GM21423 (cell line): ENCODE data around the gene OSCP1.
"Not testable (repeated sequence)": the region's sequence is repeated elsewhere in the genome, so short reads cannot be mapped to it uniquely, and the experiment has no call there.

ENCODE experiments used
- ATAC-seq: cut with Tn5 transposase; IDR thresholded peaks from one replicate; pipeline ENCODE4 v1.9.1; 2021; ENCODE audit warnings: mild to moderate bottlenecking, moderate library complexity; ENCODE audit not compliant: unreplicated experiment

Gene OSCP1, protein sequence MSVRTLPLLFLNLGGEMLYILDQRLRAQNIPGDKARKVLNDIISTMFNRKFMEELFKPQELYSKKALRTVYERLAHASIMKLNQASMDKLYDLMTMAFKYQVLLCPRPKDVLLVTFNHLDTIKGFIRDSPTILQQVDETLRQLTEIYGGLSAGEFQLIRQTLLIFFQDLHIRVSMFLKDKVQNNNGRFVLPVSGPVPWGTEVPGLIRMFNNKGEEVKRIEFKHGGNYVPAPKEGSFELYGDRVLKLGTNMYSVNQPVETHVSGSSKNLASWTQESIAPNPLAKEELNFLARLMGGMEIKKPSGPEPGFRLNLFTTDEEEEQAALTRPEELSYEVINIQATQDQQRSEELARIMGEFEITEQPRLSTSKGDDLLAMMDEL

DNA sequence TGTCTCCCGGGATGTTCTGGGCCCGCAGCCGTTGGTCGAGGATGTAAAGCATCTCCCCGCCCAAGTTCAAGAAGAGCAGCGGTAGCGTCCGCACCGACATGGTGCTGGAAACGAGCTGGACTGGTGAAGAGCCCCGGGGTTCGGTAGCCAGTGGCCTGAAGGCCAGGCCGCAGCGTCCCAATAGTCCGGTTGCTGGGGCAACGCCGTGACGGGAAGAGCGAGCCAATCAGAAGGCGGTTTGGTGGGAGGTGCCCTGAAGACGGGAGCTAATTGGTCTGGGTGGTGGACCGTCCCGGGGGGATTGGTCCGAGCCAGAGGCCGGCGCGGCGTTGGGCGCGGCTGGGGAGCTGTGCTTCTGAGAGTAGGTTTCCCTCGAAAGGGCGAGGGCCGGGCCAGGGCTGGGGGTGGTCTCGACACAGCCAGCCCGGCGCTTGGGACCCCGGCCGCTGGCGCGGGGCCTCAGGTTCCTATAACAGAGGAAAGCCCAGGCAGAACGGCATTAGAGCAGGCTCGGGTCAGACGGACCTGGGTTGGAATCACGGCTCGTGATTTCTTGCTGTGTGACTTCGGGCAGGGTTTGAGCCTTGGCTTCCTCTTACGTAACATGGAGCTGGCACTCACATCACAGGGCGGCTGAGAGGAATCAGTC is at the start of gene OSCP1:
OSCP1 (minus strand) TSS at position 182 of the 649 bp plus-strand sequence; CDS start at position 100, 82 bp downstream.
- peak; percentile 97 for ATAC-seq

DNA sequence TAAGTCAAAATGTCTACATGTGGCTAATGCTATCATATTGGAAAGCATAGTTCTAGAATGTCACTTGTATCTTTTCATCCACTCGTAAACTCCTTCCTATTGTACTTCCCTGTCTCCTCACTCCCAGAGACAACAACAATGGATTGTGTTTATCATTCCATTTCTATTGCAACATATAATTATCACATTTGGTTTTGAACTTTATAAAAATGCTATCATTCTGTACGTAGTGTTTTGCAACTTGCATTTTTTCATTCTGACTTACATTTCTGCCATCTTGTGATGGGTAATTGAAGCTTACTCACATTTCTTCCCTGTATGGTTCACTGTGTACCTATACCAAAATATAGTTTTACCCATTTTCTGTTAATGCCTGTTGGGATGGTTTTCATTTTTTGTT is 47.0 kb upstream of the OSCP1 start:
- no peak for ATAC-seq

- no peak for ATAC-seq
These were observed 44.7 kb upstream of the OSCP1 start for GRCh38 chr1:36494971-36495370.

GRCh38 chr1:36493524-36493923 is 43.3 kb upstream of the OSCP1 start:
- ATAC-seq: no peak

DNA sequence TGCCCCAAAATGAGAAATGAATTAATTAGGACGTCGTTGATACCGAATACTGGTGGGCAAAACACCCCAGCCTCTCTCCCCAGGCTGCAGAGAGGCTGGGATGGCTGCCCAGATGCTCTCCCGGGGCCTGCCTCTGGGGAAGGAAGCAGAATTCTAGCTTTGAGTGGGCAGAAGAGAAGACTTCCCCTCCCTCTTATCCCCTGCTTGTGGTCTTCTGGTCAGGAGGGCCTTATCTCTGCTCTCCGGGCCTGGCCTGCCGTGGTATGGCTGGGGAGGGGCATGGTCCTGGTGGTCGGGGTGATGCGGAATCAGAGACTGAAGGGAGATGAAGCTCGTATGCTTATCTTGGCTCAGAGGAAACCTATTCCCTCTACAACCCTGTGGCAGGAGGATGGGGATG is 42.2 kb upstream of the OSCP1 start:
- ATAC-seq: no peak

DNA sequence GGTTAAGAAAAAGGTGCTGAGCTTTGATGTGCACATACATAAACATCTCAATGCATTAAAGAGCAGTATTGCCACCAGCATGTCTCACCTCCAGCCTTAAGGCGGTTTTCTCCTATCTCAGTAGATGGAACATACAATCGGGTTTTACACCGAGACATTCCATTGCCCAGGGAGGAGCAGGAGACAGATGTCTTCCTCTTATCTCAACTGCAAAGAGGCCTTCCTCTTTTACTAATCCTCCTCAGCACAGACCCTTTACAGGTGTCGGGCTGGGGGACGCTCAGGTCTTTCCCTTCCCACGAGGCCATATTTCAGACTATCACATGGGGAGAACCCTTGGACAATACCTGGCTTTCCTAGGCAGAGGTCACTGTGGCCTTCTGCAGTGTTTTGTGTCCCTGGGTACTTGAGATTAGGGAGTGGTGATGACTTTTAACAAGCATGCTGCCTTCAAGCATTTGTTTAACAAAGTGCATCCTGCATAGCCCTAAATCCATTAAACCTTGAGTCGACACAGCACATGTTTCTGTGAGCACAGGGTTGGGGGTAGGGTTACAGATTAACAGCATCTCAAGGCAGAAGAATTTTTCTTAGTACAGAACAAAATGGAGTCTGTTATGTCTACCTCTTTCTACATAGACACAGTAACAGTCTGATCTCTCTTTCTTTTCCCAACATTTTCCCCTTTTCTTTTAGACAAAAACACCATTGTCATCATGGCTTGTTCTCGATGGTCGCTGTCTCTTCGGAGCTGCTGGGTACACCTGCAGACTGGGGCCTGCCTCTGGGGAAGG is 39.2 kb upstream of the OSCP1 start:
- ATAC-seq: not testable (repeated sequence)

DNA sequence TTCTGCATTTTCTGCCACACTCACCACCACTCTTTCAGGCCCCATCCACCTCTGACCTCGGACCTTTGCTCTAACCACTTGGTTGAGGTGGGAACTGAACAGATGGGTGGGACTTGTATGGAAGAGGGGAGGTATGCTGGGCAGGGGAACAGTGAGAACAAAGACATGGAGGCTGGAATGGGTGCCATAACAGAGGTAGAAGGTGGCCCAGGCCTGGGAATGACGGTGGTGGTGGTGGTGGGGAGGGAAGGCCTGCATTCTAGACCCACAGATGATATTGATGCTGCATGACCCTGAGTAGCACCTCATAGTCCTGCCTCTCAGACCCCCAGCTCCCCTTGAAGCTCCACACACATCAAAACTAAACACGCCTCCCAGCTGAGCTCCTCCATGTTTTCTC is 37.7 kb upstream of the OSCP1 start:
- ATAC-seq: no peak

- ATAC-seq: not testable (repeated sequence)
These were observed 37.1 kb upstream of the OSCP1 start for GRCh38 chr1:36487336-36487725.

- no peak for ATAC-seq
These were observed 36.4 kb upstream of the OSCP1 start for GRCh38 chr1:36486439-36487335.

- no peak for ATAC-seq
These were observed 35.8 kb upstream of the OSCP1 start for GRCh38 chr1:36486093-36486438.

- no peak for ATAC-seq
These were observed 33.8 kb upstream of the OSCP1 start for GRCh38 chr1:36484099-36484498.

DNA sequence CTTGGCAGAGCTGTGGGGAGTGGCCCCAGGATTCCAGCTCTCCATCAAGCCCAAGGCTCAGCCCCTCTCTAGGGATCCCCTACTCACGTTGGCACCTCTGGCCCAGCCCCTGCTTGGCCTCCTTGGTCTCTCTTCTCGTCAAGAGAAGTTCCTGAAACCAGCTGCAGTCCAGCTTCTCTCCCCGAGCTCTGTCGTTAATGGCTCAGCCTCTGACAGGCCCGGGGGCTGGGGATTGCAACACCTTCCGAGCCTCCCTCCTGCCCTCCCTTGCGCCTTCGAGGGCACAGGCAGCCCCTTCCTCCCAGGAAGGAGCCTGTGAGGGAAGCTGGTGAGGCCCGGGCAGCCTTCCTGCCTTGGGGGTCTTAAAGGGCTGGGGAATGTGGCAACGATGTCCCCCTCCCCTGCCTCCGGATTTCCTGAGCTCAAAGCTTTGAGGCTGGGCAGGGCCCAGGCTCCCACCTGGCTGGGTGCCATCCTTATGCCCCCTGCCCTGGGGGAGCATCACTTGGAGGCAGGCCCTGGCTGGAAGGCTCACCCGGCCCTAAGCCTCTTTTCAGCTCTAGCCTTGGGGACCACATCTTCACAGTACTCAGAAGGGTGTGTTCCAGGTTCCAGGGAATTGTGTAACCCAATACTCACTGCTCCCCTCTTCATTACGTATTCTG is 32.6 kb upstream of the OSCP1 start, which contains the start of gene CSF3R:
CSF3R (minus strand) TSS at position 190 of the 665 bp plus-strand sequence. CDS start 3,417 bp downstream, outside the sequence.
- ATAC-seq: no peak

GRCh38 chr1:36481771-36482723 is 31.8 kb upstream of the OSCP1 start:
- ATAC-seq: no peak

DNA sequence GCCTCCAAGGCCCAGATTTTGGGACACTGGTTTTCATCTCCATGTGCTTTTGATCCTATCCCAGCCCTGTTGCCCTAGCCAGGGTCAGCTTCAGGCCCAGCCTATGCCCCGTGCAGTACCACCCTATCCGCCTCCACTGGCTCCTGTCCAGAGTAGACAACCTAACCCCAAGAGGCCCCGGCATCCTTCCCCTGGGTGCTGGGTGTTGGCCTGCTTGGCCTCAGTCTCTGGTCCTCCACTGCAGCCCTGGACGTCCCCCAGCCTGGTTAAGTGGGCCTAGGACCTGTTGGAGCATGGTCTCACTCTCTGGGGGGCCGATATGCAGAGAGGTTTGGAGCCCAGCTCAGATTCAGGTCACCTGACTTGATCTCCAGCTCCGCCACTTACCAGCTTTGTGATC is 30.8 kb upstream of the OSCP1 start:
- no peak for ATAC-seq

DNA sequence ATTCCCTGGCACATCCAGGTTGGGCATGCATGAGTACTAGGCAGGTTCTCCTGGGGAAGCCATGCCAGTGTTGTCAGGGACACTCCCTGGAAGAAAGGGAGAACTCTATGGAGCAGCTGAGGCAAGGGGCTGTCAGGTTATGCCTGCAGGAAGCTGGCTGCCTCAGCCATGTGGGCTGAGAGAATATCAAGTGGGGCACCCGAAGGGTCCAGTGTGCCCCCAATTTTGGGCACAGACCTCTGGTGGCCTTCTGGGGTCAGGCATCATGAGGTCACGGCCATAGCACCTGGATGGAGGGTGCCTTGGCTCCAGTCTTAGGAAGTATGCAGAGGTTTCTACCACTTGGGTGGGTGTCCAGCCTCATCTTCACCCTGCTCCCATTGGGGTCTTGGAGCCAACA is 29.9 kb upstream of the OSCP1 start:
- no peak for ATAC-seq

DNA sequence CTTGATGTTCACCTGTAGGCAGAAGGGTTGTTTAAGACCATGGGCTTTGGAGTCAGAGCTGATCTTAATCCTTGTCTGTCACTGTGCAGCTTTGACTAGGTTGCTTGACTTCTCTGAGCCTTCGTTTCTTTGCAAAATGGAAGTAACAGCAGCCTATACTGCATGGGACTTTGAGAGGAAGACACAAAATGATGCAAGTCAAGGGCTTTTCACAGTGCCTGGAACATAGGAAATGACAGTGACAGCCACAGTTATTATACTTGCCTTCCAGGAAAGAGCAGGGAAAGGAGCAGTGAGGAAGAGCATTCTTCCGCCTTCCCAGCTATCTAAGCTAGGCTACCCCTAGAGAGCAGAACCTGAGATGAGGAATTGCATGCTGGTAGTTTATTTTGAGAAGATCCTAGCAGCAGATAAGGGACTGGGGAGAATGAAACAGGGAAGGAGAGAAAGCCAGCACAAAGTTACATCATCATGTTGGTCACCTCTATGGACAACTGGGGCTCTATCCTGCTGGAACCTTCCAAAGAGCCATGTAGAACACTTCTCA is 29.3 kb upstream of the OSCP1 start:
- ATAC-seq: no peak

DNA sequence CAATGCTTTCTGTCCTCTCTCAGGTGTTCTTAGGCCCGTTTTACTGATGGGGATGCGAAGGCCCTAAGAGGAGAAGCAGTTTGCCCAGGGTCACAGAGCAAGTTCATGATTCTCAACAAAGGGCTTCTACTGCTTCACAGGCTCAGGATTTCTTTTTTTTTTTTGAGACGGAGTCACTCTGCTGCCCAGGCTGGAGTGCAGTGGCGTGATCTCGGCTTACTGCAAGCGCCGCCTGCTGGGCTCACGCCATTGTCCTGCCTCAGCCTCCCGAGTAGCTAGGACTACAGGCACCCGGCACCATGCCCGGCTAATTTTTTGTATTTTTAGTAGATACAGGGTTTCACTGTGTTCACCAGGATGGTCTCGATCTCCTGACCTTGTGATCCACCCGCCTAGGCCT is 27.4 kb upstream of the OSCP1 start:
- ATAC-seq: not testable (repeated sequence)

GRCh38 chr1:36476945-36477344 is 26.7 kb upstream of the OSCP1 start:
- ATAC-seq: no peak
